Activated CD4-positive, CD25-positive, alpha-beta regulatory T cell treated with anti-CD3 and anti-CD28 coated beads, Interleukin-2, amount 50 U/mL, for 16 hours (primary cell): ENCODE results near the gene MAP7.

Experiments
- DNase-seq: peaks from one replicate; pipeline ENCODE4 v3.0.0-alpha.2; 2020; ENCODE audit warnings: low read depth, low spot score

The MAP7 gene

GRCh38 chr6:136532030-136532429 lies 18.2 kb downstream of the MAP7 start:
- DNase-seq, result no peak

GRCh38 chr6:136529710-136530109 lies 20.5 kb downstream of the MAP7 start:
- DNase-seq, result no peak

DNA sequence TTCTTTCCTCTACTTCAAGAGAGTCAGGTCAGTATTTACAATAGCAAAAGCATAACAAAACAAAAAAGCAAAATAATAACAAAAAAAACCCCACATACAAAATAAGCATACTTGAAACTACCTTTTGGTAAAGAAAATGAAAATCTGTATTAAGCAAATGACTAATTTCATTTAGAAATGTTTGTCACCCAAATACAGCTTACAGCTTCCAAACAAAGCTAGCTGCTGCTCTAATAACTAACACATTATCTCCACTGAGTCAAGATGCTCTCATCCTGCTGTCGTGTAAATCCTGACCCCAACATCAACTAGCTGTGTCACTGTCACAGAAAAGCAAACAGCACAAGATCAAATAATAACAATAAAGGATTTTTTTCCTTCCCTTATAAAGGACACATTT lies 21.7 kb downstream of the MAP7 start:
- DNase-seq, result no peak

DNA sequence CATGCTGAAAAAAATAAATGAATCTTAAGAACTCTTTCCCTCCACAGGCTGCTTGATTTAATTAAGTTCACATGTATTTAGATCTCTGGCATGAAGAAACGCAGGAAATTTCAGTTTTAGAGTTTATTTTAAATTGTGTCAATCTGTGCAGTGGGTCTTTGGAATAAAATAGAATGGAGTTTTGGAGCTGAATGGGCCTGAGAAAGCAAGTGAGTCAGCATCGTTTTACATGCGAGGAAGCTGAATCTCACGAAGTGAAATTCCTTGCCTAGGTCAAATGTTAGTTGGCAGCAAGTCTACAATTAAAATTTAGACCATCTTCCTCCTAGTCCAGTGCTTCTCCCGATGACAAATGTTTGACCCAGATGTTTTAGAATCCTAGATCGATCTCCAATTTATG lies 22.4 kb downstream of the MAP7 start:
- DNase-seq, result no peak

- DNase-seq, result no peak
These were observed 23.3 kb downstream of the MAP7 start for GRCh38 chr6:136526937-136527336.

- DNase-seq, result no peak
These were observed 23.9 kb downstream of the MAP7 start for GRCh38 chr6:136526196-136526930.

GRCh38 chr6:136525586-136526195 lies 24.5 kb downstream of the MAP7 start:
- DNase-seq, result no peak

DNA sequence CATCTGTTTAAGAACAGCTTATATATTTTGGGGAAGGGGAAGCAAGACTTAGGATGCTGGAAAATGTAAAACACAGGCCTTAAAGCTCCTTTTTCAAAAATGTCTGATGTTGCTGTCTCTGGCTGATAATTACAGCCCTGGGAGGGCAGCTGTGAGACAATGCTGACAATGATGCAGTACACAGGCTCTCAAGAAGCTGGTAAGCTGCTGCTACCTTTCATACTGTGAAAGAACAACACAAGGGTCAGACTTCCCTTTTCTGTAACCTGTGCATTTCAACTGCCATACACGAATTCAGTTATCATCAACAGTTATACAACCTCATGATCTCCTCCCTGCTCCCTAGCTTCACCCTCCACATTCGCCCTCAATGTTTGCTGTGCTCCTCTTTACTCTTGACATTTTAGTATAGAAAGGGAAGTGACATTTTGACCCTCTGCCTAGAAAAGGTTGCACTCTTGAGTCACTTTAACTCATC lies 25.2 kb downstream of the MAP7 start:
- DNase-seq, result no peak

DNA sequence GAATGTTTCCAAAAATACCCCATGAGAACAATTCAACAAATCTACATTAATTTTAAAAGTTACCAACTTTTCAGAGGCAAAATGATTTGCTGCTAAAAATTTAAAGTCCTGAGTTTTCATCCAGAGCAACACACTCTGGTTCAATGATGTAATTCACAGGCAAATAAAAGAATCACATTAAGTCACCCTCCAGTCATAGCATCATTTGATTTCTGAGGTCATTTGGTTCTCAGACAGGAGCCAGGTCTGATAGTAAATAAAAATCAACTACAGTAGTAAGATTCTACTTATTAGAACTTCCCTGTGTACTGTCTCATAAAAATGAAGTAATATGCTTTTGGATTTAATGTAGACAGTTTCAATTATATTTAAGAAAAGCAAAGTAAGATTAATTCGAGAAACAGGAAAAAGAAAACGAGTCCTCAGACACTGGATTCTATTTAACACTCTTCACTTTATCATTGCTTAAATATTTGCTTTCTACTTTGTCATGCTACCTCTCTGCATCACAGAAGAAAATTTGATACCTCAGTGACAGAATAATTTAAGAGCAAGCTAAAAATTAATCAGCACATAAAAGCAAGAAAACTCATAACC lies 25.8 kb downstream of the MAP7 start:
- DNase-seq, result no peak

DNA sequence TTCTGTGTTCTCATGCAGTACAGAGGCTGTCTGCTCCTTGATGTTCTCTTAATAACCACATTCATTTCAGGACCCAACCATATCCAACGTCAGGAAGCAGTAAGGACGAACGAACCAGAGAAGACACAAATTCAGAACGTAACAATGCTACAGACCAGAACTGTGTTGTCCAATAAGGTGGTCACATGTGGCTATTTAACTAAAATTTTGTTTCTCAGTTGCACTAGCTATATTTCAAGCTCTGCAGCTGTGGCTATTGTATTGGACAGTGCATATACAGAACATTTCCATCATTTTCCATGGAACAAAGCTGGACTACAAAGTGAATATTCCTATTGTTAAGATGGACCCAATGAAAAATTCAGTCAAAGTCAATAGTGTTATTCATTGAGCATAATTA lies 27.0 kb downstream of the MAP7 start:
- no peak for DNase-seq

GRCh38 chr6:136522636-136523035 lies 27.6 kb downstream of the MAP7 start:
- DNase-seq, result no peak

DNA sequence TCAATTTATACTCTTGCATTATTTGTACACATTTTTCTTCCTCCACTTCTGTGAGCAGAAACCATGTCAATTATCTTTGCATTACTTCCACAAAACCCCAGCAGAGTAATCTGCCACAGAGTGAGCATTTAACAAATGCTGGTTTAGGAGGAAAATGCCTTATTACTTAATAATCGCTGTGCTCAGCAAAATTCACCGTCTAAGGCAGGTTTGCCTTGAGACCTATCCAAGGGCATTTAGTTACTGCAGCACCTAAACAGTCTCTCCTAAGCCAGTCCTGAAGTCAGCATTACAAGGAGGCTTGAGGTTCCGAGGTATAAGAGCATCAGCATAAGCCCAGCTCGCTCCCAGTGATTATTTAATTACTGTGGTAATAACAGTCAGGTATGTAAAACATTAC lies 28.3 kb downstream of the MAP7 start:
- no peak for DNase-seq

GRCh38 chr6:136521427-136521826 lies 28.8 kb downstream of the MAP7 start:
- DNase-seq, result no peak

DNA sequence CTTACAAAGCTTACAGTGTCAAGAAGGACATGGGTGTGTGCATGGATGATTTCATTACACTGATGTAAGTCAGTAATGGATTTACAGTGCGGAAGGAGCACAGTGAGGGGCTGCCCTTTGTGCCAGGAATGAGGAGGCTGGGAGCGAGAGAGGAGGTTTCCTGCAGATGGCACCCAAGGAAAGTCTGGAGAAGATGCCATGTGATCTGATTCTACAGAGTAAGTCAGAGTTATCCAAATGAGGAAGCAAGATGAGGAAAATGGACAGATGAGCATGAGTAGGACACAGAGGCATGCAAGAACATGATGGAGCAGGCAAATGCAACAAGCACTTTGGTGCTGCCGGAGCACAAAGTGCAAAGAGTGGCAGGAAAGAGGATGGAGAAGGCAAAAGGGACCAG lies 29.7 kb downstream of the MAP7 start:
- no peak for DNase-seq

DNA sequence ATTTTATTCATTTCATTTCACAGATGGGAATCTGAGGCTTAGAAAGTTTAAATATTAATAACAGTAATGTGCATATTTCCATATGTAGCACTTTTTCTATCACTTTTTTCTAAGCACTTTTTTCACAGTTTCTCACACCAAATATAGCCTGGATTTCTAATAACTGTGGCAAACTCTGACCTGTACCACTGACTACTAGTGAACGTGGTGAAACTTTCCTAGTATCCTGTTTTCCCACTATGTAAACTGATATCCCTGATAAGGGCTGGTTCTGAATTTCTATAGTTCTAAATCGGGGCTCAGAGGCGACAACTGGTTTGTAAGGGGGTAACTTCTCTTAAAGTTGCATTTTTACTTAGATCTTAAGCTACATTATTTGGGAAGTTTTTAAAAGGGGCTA lies 32.6 kb downstream of the MAP7 start:
- DNase-seq, result no peak

DNA sequence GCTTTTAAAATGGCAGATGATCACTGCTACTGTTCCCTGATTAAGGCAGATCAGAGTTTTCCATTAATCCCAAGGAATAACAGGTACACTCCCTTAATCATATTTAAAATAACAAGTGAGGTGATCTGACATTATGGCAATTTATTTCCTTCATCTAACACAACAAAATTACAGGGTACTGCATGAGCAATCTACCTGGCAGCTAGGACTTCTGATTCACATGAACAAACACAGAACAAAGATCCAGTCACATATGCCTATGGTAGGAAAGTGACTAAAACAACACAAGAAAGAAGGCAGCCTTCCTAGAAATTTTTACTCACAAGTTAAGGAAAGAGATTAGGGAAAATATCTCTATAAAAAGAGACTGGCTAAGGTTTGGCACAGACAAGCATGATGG lies 33.2 kb downstream of the MAP7 start:
- no peak for DNase-seq

GRCh38 chr6:136514591-136514990 lies 35.6 kb downstream of the MAP7 start:
- DNase-seq, result no peak

- DNase-seq, result no peak
These were observed 38.3 kb downstream of the MAP7 start for GRCh38 chr6:136511926-136512325.

DNA sequence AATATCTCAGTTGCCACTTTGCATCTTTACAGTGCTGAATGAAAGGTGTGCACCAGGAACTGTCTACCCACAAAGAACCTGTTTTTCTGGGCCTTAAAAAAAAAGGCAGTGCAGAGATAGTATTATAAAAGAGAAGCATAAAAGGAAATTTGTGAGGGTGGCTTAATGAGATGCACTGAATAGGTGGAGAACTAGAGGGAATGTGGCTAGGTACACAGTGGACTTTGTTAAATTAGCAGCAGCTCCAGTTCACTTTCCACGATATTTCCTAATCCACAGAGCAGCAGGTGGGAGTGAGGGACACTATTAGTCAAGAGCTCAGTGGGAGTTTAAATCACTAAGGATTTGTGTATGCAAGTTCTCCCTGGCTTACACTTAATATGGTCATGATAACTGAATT lies 38.8 kb downstream of the MAP7 start:
- no peak for DNase-seq

GRCh38 chr6:136510782-136511181 lies 39.4 kb downstream of the MAP7 start:
- DNase-seq, result no peak

GRCh38 chr6:136510299-136510698 lies 39.9 kb downstream of the MAP7 start:
- DNase-seq, result no peak

DNA sequence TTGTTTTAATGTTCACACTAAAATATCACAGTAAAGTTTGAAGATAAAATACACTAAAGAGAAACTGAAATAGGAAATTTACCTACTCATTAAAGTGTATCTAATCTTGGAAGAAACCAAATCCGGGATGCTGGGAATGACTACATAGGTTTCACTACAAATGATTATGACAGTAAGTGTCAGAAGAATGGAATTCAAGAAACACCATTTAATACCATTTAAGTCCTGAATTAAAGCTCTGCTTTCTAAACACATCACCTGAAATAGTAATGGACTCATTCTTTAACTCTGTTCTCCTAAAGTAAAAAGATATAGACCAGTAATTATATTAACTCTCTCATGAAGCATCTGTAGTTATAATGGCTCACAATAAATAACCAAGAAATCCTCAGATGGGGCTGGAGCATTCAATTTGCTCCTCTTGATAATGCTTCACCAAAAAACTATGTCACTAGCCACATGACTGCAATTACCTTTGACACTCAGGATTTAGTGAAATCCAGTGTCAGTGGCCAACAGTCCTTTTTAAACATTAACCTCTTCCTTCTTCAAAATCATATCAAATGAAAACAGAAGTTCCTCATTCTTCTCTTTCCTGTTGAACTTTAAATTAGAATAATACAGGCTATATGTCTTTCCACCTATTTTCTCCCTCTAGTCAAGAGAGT lies 41.4 kb downstream of the MAP7 start:
- no peak for DNase-seq
